Measurements from ENCODE around the gene RHBDD1.

The RHBDD1 gene

DNA sequence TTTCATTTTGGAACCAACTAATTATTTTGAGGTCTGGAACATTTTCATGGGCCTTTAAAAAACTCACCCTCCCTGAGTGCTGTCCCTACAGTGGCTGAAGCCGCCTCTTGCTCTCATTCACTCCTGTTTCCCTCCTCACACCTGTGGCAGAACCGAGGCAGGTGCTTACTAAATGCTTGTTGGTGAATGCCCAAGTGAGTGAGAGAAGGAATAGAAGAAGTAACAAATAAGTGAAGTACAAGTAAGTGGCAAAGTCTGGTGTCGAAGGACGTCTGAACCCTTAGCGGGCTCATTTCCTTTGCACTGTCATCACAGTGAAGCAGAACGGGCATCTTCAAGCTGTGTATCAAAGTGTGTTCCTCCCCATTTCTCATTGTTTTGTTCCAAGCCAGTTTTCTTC is 135.2 kb downstream of the RHBDD1 start:
- H3K79me2 ChIP-seq (ENCODE audit: insufficient read depth, low read length): no peaks in the 10 kb centered on the region
- H2AFZ ChIP-seq (ENCODE audit: low read length): no peak overlapping the region
- no peak for TF ChIP-seq CTCF (conservative IDR thresholded peaks at IDR 0.05; ENCODE audit: low read length)
- no peak for TF ChIP-seq EZH2phosphoT487 (IDR thresholded peaks at IDR 0.05; ENCODE audit: borderline replicate concordance)
- no peaks in the 10 kb centered on the region for H3K36me3 ChIP-seq (ENCODE audit: insufficient read depth, low read length)
- H3K9me2 ChIP-seq (replicated peaks; ENCODE audit: low read depth, low read length): no peaks in the 10 kb centered on the region
- H3K9ac ChIP-seq (ENCODE audit: low read depth, low read length, poor library complexity, severe bottlenecking): no peak overlapping the region
- H4K20me1 ChIP-seq (ENCODE audit: insufficient read depth, low read length, poor library complexity, severe bottlenecking): no peaks in the 10 kb centered on the region
- no peaks in the 10 kb centered on the region for H3K9me3 ChIP-seq (ENCODE audit: insufficient read depth, low read depth, low read length)
- H3K4me3 ChIP-seq (ENCODE audit: low read length, poor library complexity, severe bottlenecking): no peak overlapping the region
- H3K27me3 ChIP-seq (ENCODE audit: insufficient read depth, low read length, poor library complexity, severe bottlenecking): no peaks in the 10 kb centered on the region
- peaks cover 43% of the 10 kb centered on the region for H3K4me1 ChIP-seq (ENCODE audit: insufficient read depth, low read length, poor library complexity, severe bottlenecking)
- no peaks in the 10 kb centered on the region for H3F3A ChIP-seq (ENCODE audit: low read depth)
- H3K4me2 ChIP-seq (ENCODE audit: low read depth, low read length, poor library complexity, severe bottlenecking): peak overlapping the region; percentile 17

DNA sequence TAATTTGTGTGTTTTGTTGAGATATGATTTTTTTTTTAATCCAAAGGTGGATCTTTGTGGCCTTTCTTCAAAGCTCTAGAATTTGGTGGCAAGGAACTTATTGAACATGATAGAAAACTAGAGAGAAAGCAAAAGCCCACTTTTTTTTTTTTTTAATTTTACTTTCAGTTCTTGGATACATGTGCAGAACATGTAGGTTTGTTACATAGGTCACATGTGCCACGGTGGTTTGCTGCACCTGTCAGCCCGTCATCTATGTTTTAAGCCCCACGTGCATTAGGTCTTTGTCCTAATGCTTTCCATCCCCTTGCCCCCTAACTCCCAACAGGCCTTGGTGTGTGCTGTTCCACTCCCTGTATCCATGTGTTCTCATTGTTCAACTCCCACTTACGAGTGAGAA is 135.9 kb downstream of the RHBDD1 start:
- H3K4me3 ChIP-seq (ENCODE audit: low read length, poor library complexity, severe bottlenecking): no peak overlapping the region

DNA sequence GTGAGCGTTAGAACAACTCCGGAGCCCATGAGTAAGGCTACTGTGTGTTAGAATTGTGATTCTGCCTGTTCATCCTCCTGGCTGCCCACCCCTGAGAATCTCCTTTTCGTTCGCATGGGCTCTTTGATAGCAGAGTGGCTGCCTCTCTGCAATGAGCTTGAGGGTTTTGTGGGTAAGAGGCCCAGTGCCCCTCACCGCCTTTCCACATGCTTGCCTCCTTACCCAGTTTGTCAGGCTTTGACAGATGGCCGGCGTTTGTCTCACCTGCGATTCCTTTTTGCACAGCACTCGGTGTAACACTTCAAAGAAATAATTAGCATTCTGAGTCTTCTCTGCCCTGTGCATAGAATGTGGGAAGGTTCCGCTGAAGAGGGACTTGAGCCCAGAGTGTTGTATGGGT is 138.0 kb downstream of the RHBDD1 start:
- Histone ChIP-seq H2AFZ (ENCODE audit: low read length) (no peak overlapping the region), H3K9ac (ENCODE audit: low read depth, low read length, poor library complexity, severe bottlenecking) (peak overlapping the region; percentile 45), H3K79me2 (ENCODE audit: insufficient read depth, low read length) (no peaks in the 10 kb centered on the region), H3K4me1 (ENCODE audit: insufficient read depth, low read length, poor library complexity, severe bottlenecking) (peaks cover 68% of the 10 kb centered on the region), H3K27me3 (ENCODE audit: insufficient read depth, low read length, poor library complexity, severe bottlenecking) (no peaks in the 10 kb centered on the region), H3F3A (ENCODE audit: low read depth) (peaks cover 6% of the 10 kb centered on the region; the same call in 1 of the 2 replicates), H3K36me3 (ENCODE audit: insufficient read depth, low read length) (no peaks in the 10 kb centered on the region), H3K4me2 (ENCODE audit: low read depth, low read length, poor library complexity, severe bottlenecking) (peak overlapping the region; percentile 52), H3K4me3 (ENCODE audit: low read length, poor library complexity, severe bottlenecking) (no peak overlapping the region), H4K20me1 (ENCODE audit: insufficient read depth, low read length, poor library complexity, severe bottlenecking) (no peaks in the 10 kb centered on the region), H3K9me3 (ENCODE audit: insufficient read depth, low read depth, low read length) (no peaks in the 10 kb centered on the region), H3K9me2 (replicated peaks; ENCODE audit: low read depth, low read length) (no peaks in the 10 kb centered on the region)
- TF ChIP-seq EZH2phosphoT487 (IDR thresholded peaks at IDR 0.05; ENCODE audit: borderline replicate concordance): no peak
- TF ChIP-seq CTCF (conservative IDR thresholded peaks at IDR 0.05; ENCODE audit: low read length): no peak

More for the DNA sequence above, 135.9 kb downstream of the RHBDD1 start:
- no peak for TF ChIP-seq EZH2phosphoT487 (IDR thresholded peaks at IDR 0.05; ENCODE audit: borderline replicate concordance)
- H3K27me3 ChIP-seq (ENCODE audit: insufficient read depth, low read length, poor library complexity, severe bottlenecking): no peaks in the 10 kb centered on the region
- peaks cover 50% of the 10 kb centered on the region for H3K4me1 ChIP-seq (ENCODE audit: insufficient read depth, low read length, poor library complexity, severe bottlenecking)
- H4K20me1 ChIP-seq (ENCODE audit: insufficient read depth, low read length, poor library complexity, severe bottlenecking): no peaks in the 10 kb centered on the region
- no peaks in the 10 kb centered on the region for H3F3A ChIP-seq (ENCODE audit: low read depth)
- no peaks in the 10 kb centered on the region for H3K9me2 ChIP-seq (replicated peaks; ENCODE audit: low read depth, low read length)
- H3K79me2 ChIP-seq (ENCODE audit: insufficient read depth, low read length): no peaks in the 10 kb centered on the region
- H2AFZ ChIP-seq (ENCODE audit: low read length): no peak overlapping the region
- peak overlapping the region; percentile 17 for H3K4me2 ChIP-seq (ENCODE audit: low read depth, low read length, poor library complexity, severe bottlenecking)
- no peaks in the 10 kb centered on the region for H3K36me3 ChIP-seq (ENCODE audit: insufficient read depth, low read length)
- H3K9ac ChIP-seq (ENCODE audit: low read depth, low read length, poor library complexity, severe bottlenecking): no peak overlapping the region
- H3K9me3 ChIP-seq (ENCODE audit: insufficient read depth, low read depth, low read length): no peaks in the 10 kb centered on the region

GRCh38 chr2:226977775-226978190 is 141.9 kb downstream of the RHBDD1 start:
- Histone ChIP-seq H3K9me3 (ENCODE audit: insufficient read depth, low read depth, low read length) (no peaks in the 10 kb centered on the region), H3K9me2 (replicated peaks; ENCODE audit: low read depth, low read length) (no peaks in the 10 kb centered on the region), H3K9ac (ENCODE audit: low read depth, low read length, poor library complexity, severe bottlenecking) (peak overlapping the region; percentile 69), H3K79me2 (ENCODE audit: insufficient read depth, low read length) (no peaks in the 10 kb centered on the region), H2AFZ (ENCODE audit: low read length) (no peak overlapping the region), H3K4me1 (ENCODE audit: insufficient read depth, low read length, poor library complexity, severe bottlenecking) (peaks cover 63% of the 10 kb centered on the region), H3K36me3 (ENCODE audit: insufficient read depth, low read length) (no peaks in the 10 kb centered on the region), H4K20me1 (ENCODE audit: insufficient read depth, low read length, poor library complexity, severe bottlenecking) (no peaks in the 10 kb centered on the region), H3K4me2 (ENCODE audit: low read depth, low read length, poor library complexity, severe bottlenecking) (peak overlapping the region; percentile 69), H3K27me3 (ENCODE audit: insufficient read depth, low read length, poor library complexity, severe bottlenecking) (no peaks in the 10 kb centered on the region), H3K4me3 (ENCODE audit: low read length, poor library complexity, severe bottlenecking) (peak overlapping the region; percentile 56), H3F3A (ENCODE audit: low read depth) (peaks cover 6% of the 10 kb centered on the region; the same call in 1 of the 2 replicates)
- no peak for TF ChIP-seq CTCF (conservative IDR thresholded peaks at IDR 0.05; ENCODE audit: low read length)
- TF ChIP-seq EZH2phosphoT487 (IDR thresholded peaks at IDR 0.05; ENCODE audit: borderline replicate concordance): no peak
